Astrocyte of the cerebellum (primary cell): ENCODE results near the gene PSMB9.

Source experiments
- DNase-seq: peaks from one replicate; pipeline ENCODE4 v3.0.0-alpha.2; 2011; ENCODE audit warnings: low read depth
- H3K4me3 ChIP-seq: 2 replicates; pipeline ENCODE4 v1.5.1; 2011; ENCODE audit warnings: mild to moderate bottlenecking, low read depth, low read length, moderate library complexity
- CTCF ChIP-seq: IDR thresholded peaks from 2 replicates; pipeline ENCODE4 v1.5.1; 2012; ENCODE audit warnings: low read length, low read depth, moderate library complexity, mild to moderate bottlenecking; ENCODE audit errors: missing control alignments
- in situ Hi-C: cut with HindIII; loops from 2 replicates; pipeline ENCODE4 v1.10.0; 2017; ENCODE audit warnings: low sequenced_read_pairs

The PSMB9 gene

GRCh38 chr6:32883789-32884188 lies 29.8 kb downstream of the PSMB9 start:
- in situ Hi-C loops = no loop called here
- TF ChIP-seq CTCF = no peak
- DNase-seq = no peak
- H3K4me3 ChIP-seq = no peak overlapping the region

GRCh38 chr6:32885698-32886286 lies 31.8 kb downstream of the PSMB9 start:
- peak; percentile 70 for DNase-seq
- TF ChIP-seq CTCF = peak; percentile 22
- in situ Hi-C loops = no loop called here
- no peak overlapping the region for H3K4me3 ChIP-seq

GRCh38 chr6:32886681-32887383 lies 32.8 kb downstream of the PSMB9 start:
- no peak overlapping the region for H3K4me3 ChIP-seq
- no peak for DNase-seq
- no peak for TF ChIP-seq CTCF
- in situ Hi-C loops = no loop called here

- in situ Hi-C loops = no loop called here
- DNase-seq = no peak
- H3K4me3 ChIP-seq = no peak overlapping the region
- no peak for TF ChIP-seq CTCF
Observed at GRCh38 chr6:32887616-32888015, 33.6 kb downstream of the PSMB9 start.

- no peak for DNase-seq
- no peak for TF ChIP-seq CTCF
- H3K4me3 ChIP-seq = no peak overlapping the region
- in situ Hi-C loops = no loop called here
Observed at GRCh38 chr6:32888576-32888975, 34.6 kb downstream of the PSMB9 start.

- no peak for DNase-seq
- no peak for TF ChIP-seq CTCF
- in situ Hi-C loops = no loop called here
- H3K4me3 ChIP-seq = no peak overlapping the region
Observed at GRCh38 chr6:32889533-32889932, 35.5 kb downstream of the PSMB9 start.
